Measurements from ENCODE around the gene DPP4. TPM values are rescaled to one million over a fixed set of nuclear protein-coding genes. Genes with fewer than 3 reads are reported as not detected.
"Not testable (repeated sequence)": the region's sequence is repeated elsewhere in the genome, so short reads cannot be mapped to it uniquely, and the experiment has no call there.

The DPP4 gene
- total RNA-seq, 1 donor from 2014 or later = 0.49 TPM

GRCh38 chr2:161980976-161981375, 93.0 kb downstream of the DPP4 start:
- Histone ChIP-seq H3F3A (ENCODE audit: low read depth) (no peaks in the 10 kb centered on the region), H2AFZ (replicated peaks) (no peak overlapping the region), H3K4me3 (no peak overlapping the region), H3K4me2 (no peak overlapping the region), H3K4me1 (no peaks in the 10 kb centered on the region), H3K9ac (no peak overlapping the region), H3K36me3 (no peaks in the 10 kb centered on the region), H3K79me2 (ENCODE audit: low read depth) (no peaks in the 10 kb centered on the region), H3K27ac (no peak overlapping the region), H3K9me3 (ENCODE audit: low read depth) (no peaks in the 10 kb centered on the region), H4K20me1 (ENCODE audit: low read depth) (no peaks in the 10 kb centered on the region), H3K27me3 (no peaks in the 10 kb centered on the region)
- DNase-seq (ENCODE audit: low spot score) = no peak
- H3K9me3 Mint-ChIP-seq = no peaks in the 10 kb centered on the region
- H3K27ac Mint-ChIP-seq = no peak overlapping the region
- no peaks in the 10 kb centered on the region for H3K36me3 Mint-ChIP-seq
- peaks cover 3% of the 10 kb centered on the region for H3K27me3 Mint-ChIP-seq (ENCODE audit: insufficient read depth, low read depth)
- TF ChIP-seq EZH2 (IDR thresholded peaks at IDR 0.05) (no peak), CTCF (IDR thresholded peaks at IDR 0.05) (no peak), EZH2phosphoT487 (IDR thresholded peaks at IDR 0.05) (no peak)
- H3K4me3 Mint-ChIP-seq = no peak overlapping the region
- H3K4me1 Mint-ChIP-seq = no peaks in the 10 kb centered on the region

- no peaks in the 10 kb centered on the region for H3K9me3 Mint-ChIP-seq
- Histone ChIP-seq H3K4me2 (no peak overlapping the region), H3K79me2 (ENCODE audit: low read depth) (no peaks in the 10 kb centered on the region), H3F3A (ENCODE audit: low read depth) (no peaks in the 10 kb centered on the region), H3K27me3 (no peaks in the 10 kb centered on the region), H4K20me1 (ENCODE audit: low read depth) (no peaks in the 10 kb centered on the region), H3K4me1 (no peaks in the 10 kb centered on the region), H3K27ac (no peak overlapping the region), H3K4me3 (no peak overlapping the region), H3K9me3 (ENCODE audit: low read depth) (no peaks in the 10 kb centered on the region), H3K36me3 (no peaks in the 10 kb centered on the region), H3K9ac (no peak overlapping the region), H2AFZ (replicated peaks) (no peak overlapping the region)
- H3K27me3 Mint-ChIP-seq (ENCODE audit: insufficient read depth, low read depth) = peaks cover 3% of the 10 kb centered on the region
- H3K36me3 Mint-ChIP-seq = no peaks in the 10 kb centered on the region
- H3K27ac Mint-ChIP-seq = no peak overlapping the region
- no peak for DNase-seq (ENCODE audit: low spot score)
- TF ChIP-seq CTCF (IDR thresholded peaks at IDR 0.05) (no peak), EZH2 (IDR thresholded peaks at IDR 0.05) (no peak), EZH2phosphoT487 (IDR thresholded peaks at IDR 0.05) (no peak)
- H3K4me3 Mint-ChIP-seq = no peak overlapping the region
- H3K4me1 Mint-ChIP-seq = no peaks in the 10 kb centered on the region
These were observed 94.5 kb downstream of the DPP4 start for GRCh38 chr2:161979490-161979889.

DNA sequence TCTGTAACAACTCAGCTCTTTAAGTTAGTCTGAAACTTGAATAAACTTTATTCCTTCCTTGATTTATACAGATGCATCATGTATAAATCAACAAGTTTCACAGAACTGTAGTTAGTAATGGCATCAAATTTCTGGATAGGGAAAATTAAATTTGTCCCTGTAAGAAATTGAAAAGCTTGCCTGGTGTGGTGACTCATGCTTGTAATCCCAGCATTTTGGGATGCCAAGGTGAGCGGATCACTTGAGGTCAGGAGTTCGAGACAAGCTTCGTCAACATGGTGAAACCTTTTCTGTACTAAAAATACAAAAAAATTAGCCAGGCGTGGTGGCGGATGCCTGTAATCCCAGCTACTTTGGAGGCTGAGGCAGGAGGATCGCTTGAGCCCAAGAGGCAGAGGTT, 96.1 kb downstream of the DPP4 start:
- H3K9me3 ChIP-seq (ENCODE audit: low read depth); H3K9ac ChIP-seq; H3K36me3 ChIP-seq; H3K4me3 ChIP-seq; H3K79me2 ChIP-seq (ENCODE audit: low read depth); H4K20me1 ChIP-seq (ENCODE audit: low read depth); H3K27me3 ChIP-seq; H2AFZ ChIP-seq (replicated peaks); H3K36me3 Mint-ChIP-seq; H3K27ac Mint-ChIP-seq; H3K4me2 ChIP-seq; H3K4me1 ChIP-seq; H3K4me3 Mint-ChIP-seq; H3K27ac ChIP-seq; H3K4me1 Mint-ChIP-seq; DNase-seq (ENCODE audit: low spot score); H3F3A ChIP-seq (ENCODE audit: low read depth); H3K9me3 Mint-ChIP-seq; H3K27me3 Mint-ChIP-seq (ENCODE audit: insufficient read depth, low read depth): not testable (repeated sequence)

DNA sequence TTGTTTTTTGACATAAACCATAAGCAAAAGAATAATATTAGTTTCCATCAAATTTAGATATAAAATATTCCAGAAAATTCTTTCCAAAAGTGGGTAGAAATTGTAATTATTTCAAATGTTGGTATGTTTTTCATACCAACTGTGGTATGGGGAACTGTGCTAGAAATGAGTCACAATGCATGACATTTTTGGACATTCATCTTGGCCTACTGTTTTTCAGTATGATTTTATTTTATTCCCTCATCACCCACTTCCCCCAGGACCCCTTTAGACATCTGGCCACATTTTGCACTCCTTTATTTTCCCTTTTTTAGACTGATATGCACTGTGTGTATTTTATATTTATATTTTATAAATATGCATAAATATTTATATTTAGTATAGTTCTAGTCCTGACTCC, 97.1 kb downstream of the DPP4 start:
- Mint-ChIP-seq H3K4me1 (no peaks in the 10 kb centered on the region), H3K36me3 (no peaks in the 10 kb centered on the region), H3K27me3 (ENCODE audit: insufficient read depth, low read depth) (no peaks in the 10 kb centered on the region), H3K4me3 (no peak overlapping the region), H3K27ac (no peak overlapping the region), H3K9me3 (no peaks in the 10 kb centered on the region)
- H2AFZ ChIP-seq (replicated peaks) = no peak overlapping the region
- H4K20me1 ChIP-seq (ENCODE audit: low read depth) = no peaks in the 10 kb centered on the region
- DNase-seq (ENCODE audit: low spot score) = no peak
- no peak for TF ChIP-seq CTCF (IDR thresholded peaks at IDR 0.05)
- TF ChIP-seq EZH2phosphoT487 (IDR thresholded peaks at IDR 0.05) = no peak
- no peak for TF ChIP-seq EZH2 (IDR thresholded peaks at IDR 0.05)
- no peak overlapping the region for H3K27ac ChIP-seq
- H3K27me3 ChIP-seq = no peaks in the 10 kb centered on the region
- no peak overlapping the region for H3K4me3 ChIP-seq
- no peaks in the 10 kb centered on the region for H3K9me3 ChIP-seq (ENCODE audit: low read depth)
- no peak overlapping the region for H3K9ac ChIP-seq
- H3K36me3 ChIP-seq = no peaks in the 10 kb centered on the region
- H3K4me2 ChIP-seq = no peak overlapping the region
- no peaks in the 10 kb centered on the region for H3F3A ChIP-seq (ENCODE audit: low read depth)
- no peaks in the 10 kb centered on the region for H3K4me1 ChIP-seq
- H3K79me2 ChIP-seq (ENCODE audit: low read depth) = no peaks in the 10 kb centered on the region

Measured in neural progenitor cell (in vitro differentiated cells).